CD4-positive, alpha-beta T cell (primary cell): Measurements from ENCODE around the gene TRPM5. TPM values are rescaled to one million over a fixed set of nuclear protein-coding genes. Genes with fewer than 3 reads are reported as not detected.

Experiments
- ATAC-seq: fragments of 200-7000 bp; cut with Tn5 transposase; one replicate; pipeline ENCODE4 v1.10.0; 2022; ENCODE audit warnings: mild to moderate bottlenecking; ENCODE audit not compliant: poor library complexity
- CTCF ChIA-PET: fragments of 350-600 bp; sonication (Branson Sonifier 250); formaldehyde crosslinking; loops from one replicate; lab custom pipeline; 2021; ENCODE audit warnings: antibody characterized with exemption, inconsistent platforms; lab: Charles Lee
- POLR2A ChIA-PET: fragments of 350-600 bp; sonication (Branson Sonifier 250); formaldehyde crosslinking; loops from one replicate; lab custom pipeline; 2021; ENCODE audit warnings: antibody characterized with exemption, inconsistent platforms; lab: Charles Lee
- DNase-seq, 14 experiments: peaks; one replicate each; pipeline ENCODE4 v3.0.0-alpha.2; 2013 to 2020; ENCODE audit warnings: mixed read lengths in 2 of 14
- H3K27ac ChIP-seq, 2 donors: one replicate each; pipeline versions ENCODE4 v1.5.1 to v1.7.0; 2013; ENCODE audit warnings: low read length in 2 of 2, low read depth in 1 of 2, mild to moderate bottlenecking in 1 of 2
- H3K27me3 ChIP-seq, 2 experiments: 1 replicate in 1 of 2; 2 replicates in 1 of 2; pipeline versions ENCODE4 v1.6.1 to v1.7.0; 2013; ENCODE audit warnings: low read length in 2 of 2, control low read depth in 1 of 2, mild to moderate bottlenecking in 1 of 2, moderate library complexity in 1 of 2; ENCODE audit not compliant: insufficient read depth in 2 of 2, control insufficient read depth in 1 of 2
- H3K36me3 ChIP-seq: one replicate; pipeline ENCODE4 v1.6.1; 2013; ENCODE audit warnings: low read length, control low read depth; ENCODE audit not compliant: insufficient read depth
- H3K4me1 ChIP-seq: one replicate; pipeline ENCODE4 v1.6.1; 2013; ENCODE audit warnings: low read length, control low read depth; ENCODE audit not compliant: insufficient read depth
- H3K4me3 ChIP-seq: one replicate; pipeline ENCODE4 v1.5.1; 2013; ENCODE audit warnings: mild to moderate bottlenecking, low read length, moderate library complexity
- H3K9me3 ChIP-seq, 2 experiments: 1 replicate in 1 of 2; 2 replicates in 1 of 2; pipeline versions ENCODE4 v1.6.1 to v1.7.0; 2013; ENCODE audit warnings: low read length in 2 of 2, mild to moderate bottlenecking in 2 of 2, control low read depth in 1 of 2, moderate library complexity in 1 of 2; ENCODE audit not compliant: control insufficient read depth in 1 of 2, insufficient read depth in 1 of 2
- H3K27ac Mint-ChIP-seq: one replicate; pipeline ENCODE4 v1.8.0; 2020; ENCODE audit warnings: mixed read lengths
- H3K27me3 Mint-ChIP-seq: one replicate; pipeline ENCODE4 v1.8.0; 2021; ENCODE audit warnings: mixed read lengths
- H3K36me3 Mint-ChIP-seq: one replicate; pipeline ENCODE4 v1.8.0; 2021; ENCODE audit warnings: low read depth, mixed read lengths
- H3K4me1 Mint-ChIP-seq: one replicate; pipeline ENCODE4 v1.8.0; 2021; ENCODE audit warnings: low read depth, mixed read lengths
- H3K4me3 Mint-ChIP-seq: one replicate; pipeline ENCODE4 v1.8.0; 2020; ENCODE audit warnings: mild to moderate bottlenecking, mixed read lengths
- H3K9me3 Mint-ChIP-seq: one replicate; pipeline ENCODE4 v1.8.0; 2020; ENCODE audit warnings: mixed read lengths
- CTCF ChIP-seq: fragments of 200-600 bp; IDR thresholded peaks from one replicate; pipeline ENCODE4 v1.8.0; 2022; ENCODE audit warnings: antibody characterized with exemption, mild to moderate bottlenecking
- intact Hi-C, 2 experiments: fragments of 100-400 bp; cut with DNase I in 1 of 2; cut with micrococcal nuclease in 1 of 2; formaldehyde crosslinking; loops; one replicate each; pipeline versions ENCODE4 v1.15.1 to v1.9.0; 2023 to 2025; cut with DNase I, micrococcal nuclease
- total RNA-seq, 174 experiments: library from RNA in 2 of 174; stranded (reverse) in 2 of 174; gene quantifications; one replicate each; pipeline ENCODE4 v1.2.3 and lab custom pipeline; 2021 to 2026

TRPM5 gene
- total RNA-seq, 2 experiments from 2014 or later: 0.91 to 1.3 TPM

DNA sequence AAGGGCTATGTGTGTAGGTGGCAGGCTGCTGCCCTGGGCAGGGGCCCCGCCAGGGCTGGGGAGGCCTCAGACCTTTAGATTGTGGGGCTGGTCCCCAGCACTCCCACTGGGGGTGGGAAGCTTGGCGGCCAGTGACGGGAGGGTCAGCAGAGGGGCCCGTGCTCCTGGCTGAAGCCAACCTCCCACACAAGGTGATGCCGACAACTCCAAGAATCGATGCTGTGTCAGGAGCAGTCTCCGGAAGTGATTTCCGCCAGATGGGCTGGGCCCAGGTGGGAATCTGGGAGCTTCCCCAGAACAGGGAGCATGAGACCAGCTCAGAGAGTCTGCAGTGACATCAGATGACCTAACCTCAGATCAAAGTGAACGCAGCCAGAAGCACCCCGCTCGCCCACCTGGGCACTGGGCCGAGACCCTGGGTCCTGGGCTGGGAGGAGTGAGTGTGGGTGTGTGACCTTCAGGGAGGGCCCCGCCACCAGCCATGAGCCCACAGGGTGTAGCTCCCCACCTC, 7.7 kb downstream of the TRPM5 start:
- H3K9me3 ChIP-seq: peaks cover 0 to 5% of the 10 kb centered on the region in 2 experiments
- DNase-seq: no peak
- no peaks in the 10 kb centered on the region for H3K27me3 ChIP-seq
- CTCF ChIA-PET: no interaction called here
- Mint-ChIP-seq H3K4me1 (peaks cover under 1% of the 10 kb centered on the region), H3K4me3 (no peak overlapping the region), H3K9me3 (no peaks in the 10 kb centered on the region), H3K27me3 (no peaks in the 10 kb centered on the region), H3K36me3 (no peaks in the 10 kb centered on the region), H3K27ac (no peak overlapping the region)
- H3K4me3 ChIP-seq: no peak overlapping the region
- intact Hi-C loops: no loop called here
- POLR2A ChIA-PET: no interaction called here
- no peak overlapping the region for H3K27ac ChIP-seq
- ATAC-seq: no peak
- no peaks in the 10 kb centered on the region for H3K36me3 ChIP-seq
- TF ChIP-seq CTCF: no peak
- peaks cover 3% of the 10 kb centered on the region for H3K4me1 ChIP-seq

DNA sequence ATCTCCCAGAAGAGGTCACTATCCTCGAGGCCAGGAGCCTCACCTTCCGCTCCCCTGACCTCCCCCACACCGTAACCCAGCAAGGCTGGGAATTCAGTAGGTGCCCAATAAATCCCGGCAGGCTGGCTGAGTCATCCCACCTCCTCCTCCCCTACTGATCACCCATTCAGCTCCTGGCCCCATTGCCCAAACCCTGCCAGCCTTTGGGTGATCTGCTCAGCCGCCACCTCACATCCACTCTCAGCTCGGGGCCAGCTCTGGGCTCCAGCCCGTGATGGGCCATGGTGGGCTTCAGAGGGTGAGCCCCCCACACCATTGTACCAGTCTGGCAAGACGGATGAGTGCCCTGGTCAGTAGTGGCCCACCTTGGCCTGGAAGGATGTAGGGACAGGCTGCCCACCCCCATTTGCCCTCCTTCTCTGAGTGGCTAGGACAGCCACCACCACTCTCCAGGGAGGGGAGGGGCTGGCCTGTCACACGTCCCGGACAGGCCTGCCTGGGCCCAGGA, 8.2 kb downstream of the TRPM5 start:
- Histone ChIP-seq H3K36me3 (no peaks in the 10 kb centered on the region), H3K9me3 (peaks cover 0 to 5% of the 10 kb centered on the region in 2 experiments), H3K4me1 (peaks cover 3% of the 10 kb centered on the region), H3K27me3 (no peaks in the 10 kb centered on the region), H3K4me3 (no peak overlapping the region), H3K27ac (no peak overlapping the region)
- CTCF ChIA-PET: no interaction called here
- no peaks in the 10 kb centered on the region for H3K27me3 Mint-ChIP-seq
- no peaks in the 10 kb centered on the region for H3K36me3 Mint-ChIP-seq
- POLR2A ChIA-PET: no interaction called here
- no peak for DNase-seq
- no peak overlapping the region for H3K4me3 Mint-ChIP-seq
- no peak for TF ChIP-seq CTCF
- intact Hi-C loops: no loop called here
- no peaks in the 10 kb centered on the region for H3K9me3 Mint-ChIP-seq
- no peak overlapping the region for H3K27ac Mint-ChIP-seq
- ATAC-seq: no peak
- H3K4me1 Mint-ChIP-seq: no peaks in the 10 kb centered on the region

DNA sequence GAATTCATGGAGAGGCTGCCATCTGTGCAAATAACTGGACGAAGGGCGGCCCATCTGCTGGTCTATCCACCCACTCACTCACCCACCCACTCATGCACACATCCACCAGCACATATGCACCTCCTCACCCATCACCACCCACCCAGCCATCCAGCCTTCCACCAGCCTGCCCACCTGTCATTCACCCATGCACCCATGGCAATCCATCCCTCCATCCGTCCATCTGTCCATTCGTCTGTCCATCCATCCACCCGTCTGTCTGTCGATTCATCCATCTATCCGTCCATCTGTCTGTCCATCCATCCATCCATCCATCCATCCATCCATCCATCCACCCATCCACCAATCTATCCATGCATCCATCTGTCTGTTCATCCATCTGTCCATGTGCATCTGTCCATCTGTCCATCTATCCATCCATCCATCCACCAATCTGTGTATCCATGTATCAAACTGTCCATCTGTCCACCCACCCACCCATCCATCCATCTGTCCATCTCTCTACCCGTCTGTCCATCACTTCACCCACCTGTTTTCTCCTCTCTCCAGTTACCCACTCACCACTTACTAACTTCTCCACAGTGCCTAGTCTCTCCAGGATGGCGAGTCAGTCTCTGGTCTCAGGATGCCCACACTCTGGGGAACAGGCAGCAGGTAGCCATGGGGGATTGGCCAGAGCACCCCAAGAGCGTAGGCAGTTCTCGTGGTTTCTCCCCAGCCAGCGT, 8.9 kb downstream of the TRPM5 start:
- ChIA-PET CTCF (no interaction called here), POLR2A (no interaction called here)
- no peaks in the 10 kb centered on the region for H3K9me3 Mint-ChIP-seq
- ATAC-seq (no peak), DNase-seq (no peak)
- H3K4me3 ChIP-seq: no peak overlapping the region
- H3K4me1 Mint-ChIP-seq: no peaks in the 10 kb centered on the region
- H3K27me3 Mint-ChIP-seq: no peaks in the 10 kb centered on the region
- no peaks in the 10 kb centered on the region for H3K27me3 ChIP-seq
- no peaks in the 10 kb centered on the region for H3K4me1 ChIP-seq
- peaks cover 0 to 3% of the 10 kb centered on the region in 2 experiments for H3K9me3 ChIP-seq
- no peaks in the 10 kb centered on the region for H3K36me3 ChIP-seq
- TF ChIP-seq CTCF: no peak
- intact Hi-C loops: no loop called here
- H3K27ac Mint-ChIP-seq: no peak overlapping the region
- no peak overlapping the region for H3K27ac ChIP-seq
- H3K4me3 Mint-ChIP-seq: no peak overlapping the region
- no peaks in the 10 kb centered on the region for H3K36me3 Mint-ChIP-seq
